Sigmoid colon (tissue), 7 donors: ENCODE measurements around the gene TUBGCP3. TPM values are rescaled to one million over a fixed set of nuclear protein-coding genes. Genes with fewer than 3 reads are reported as not detected.

Experiments used
- DNase-seq: peaks from one replicate; pipeline ENCODE4 v3.0.0-alpha.2; 2019
- H3K27ac ChIP-seq, 4 donors: fragments of 200-600 bp; sonication (generic); one replicate each; pipeline ENCODE4 v1.5.1; 2016 to 2019; ENCODE audit warnings: mild to moderate bottlenecking in 1 of 4
- H3K27me3 ChIP-seq, 3 donors: fragments of 200-600 bp; sonication (generic); one replicate each; pipeline ENCODE4 v1.5.1; 2019; ENCODE audit warnings: mild to moderate bottlenecking in 1 of 3
- H3K36me3 ChIP-seq, 4 donors: fragments of 200-600 bp; sonication (generic); one replicate each; pipeline ENCODE4 v1.5.1; 2016 to 2019
- H3K4me1 ChIP-seq, 4 donors: fragments of 200-600 bp; sonication (generic); one replicate each; pipeline ENCODE4 v1.5.1; 2017 to 2019
- H3K4me3 ChIP-seq, 4 donors: fragments of 200-600 bp; sonication (generic); one replicate each; pipeline ENCODE4 v1.5.1; 2017 to 2019; ENCODE audit warnings: mild to moderate bottlenecking in 2 of 4, moderate library complexity in 1 of 4
- H3K9me3 ChIP-seq, 4 donors: fragments of 200-600 bp in 3 of 4; sonication (generic) in 3 of 4; one replicate each; pipeline versions ENCODE4 v1.5.1 to v1.6.1; 2013 to 2019
- EP300 ChIP-seq, 4 donors: sonication (generic); formaldehyde crosslinking; IDR thresholded peaks; one replicate each; pipeline ENCODE4 v1.6.1; 2017; ENCODE audit warnings: antibody characterized with exemption in 4 of 4
- POLR2A ChIP-seq, 2 donors: fragments of 450-650 bp; IDR thresholded peaks; one replicate each; pipeline ENCODE4 v1.6.1; 2016; ENCODE audit warnings: antibody characterized with exemption in 2 of 2, mild to moderate bottlenecking in 2 of 2, moderate library complexity in 2 of 2
- POLR2AphosphoS5 ChIP-seq, 4 donors: sonication (generic); formaldehyde crosslinking; IDR thresholded peaks; one replicate each; pipeline ENCODE4 v1.6.1; 2017; ENCODE audit warnings: antibody characterized with exemption in 4 of 4
- WGBS, 2 donors: extraction: QIAGEN DNeasy Blood & Tissue Kit; methylation state at CpG; one replicate each; pipeline ENCODE4 v1.1.7; 2013; 5-methylcytosine and 5-hydroxymethylcytosine counted together
- intact Hi-C: fragments of 100-400 bp; cut with DNase I; formaldehyde crosslinking; loops from one replicate; pipeline ENCODE4 v1.15.1; 2023
- polyA plus RNA-seq, 3 donors: library from polyadenylated mRNA; stranded (reverse); fragments of 200-250 nt; gene quantifications; one replicate each; pipeline ENCODE4 v1.2.3, GENCODE V29; 2013
- total RNA-seq, 4 donors: library from RNA; depleted of rRNA; stranded (reverse); fragments of >200 nt; gene quantifications; one replicate each; pipeline ENCODE4 v1.1.0, GENCODE V29; 2016
- TF ChIP-seq, protein P1 (sequence below), 4 experiments: fragments of 450-650 bp in 3 of 4; fragments of 200-600 bp in 1 of 4; IDR thresholded peaks; one replicate each; pipeline ENCODE4 v1.5.1; 2016 to 2019; ENCODE audit warnings: antibody characterized with exemption in 4 of 4, mild to moderate bottlenecking in 3 of 4, moderate library complexity in 2 of 4
- donor health status: healthy with polysubstance abuse.
- donor health status: Bipolar disorder and iron deficiency.
- donor health status: healthy.

Gene TUBGCP3
- total and polyA plus RNA-seq, 7 donors = 7.2 to 33.5 (median 23.8) TPM

GRCh38 chr13:112576191-112576590, 11.8 kb downstream of the TUBGCP3 start:
- DNase-seq = no peak
- H3K27ac ChIP-seq = peak overlapping the region in 2 of 4 donors; percentile 62 to 78
- peaks cover 0 to 42% (median 30%) of the 10 kb centered on the region in 4 donors for H3K4me1 ChIP-seq
- H3K27me3 ChIP-seq = no peaks in the 10 kb centered on the region
- 84 to 88% methylated on average over 4 of the region's 4 CpGs for WGBS, 2 donors
- no peak overlapping the region for H3K4me3 ChIP-seq
- intact Hi-C loops = no loop called here
- no peaks in the 10 kb centered on the region for H3K9me3 ChIP-seq
- TF ChIP-seq EP300 (IDR thresholded peaks at IDR 0.05) (no peak), POLR2A (IDR thresholded peaks at IDR 0.05) (no peak), POLR2AphosphoS5 (IDR thresholded peaks at IDR 0.05) (no peak)
- TF ChIP-seq, protein P1, sequence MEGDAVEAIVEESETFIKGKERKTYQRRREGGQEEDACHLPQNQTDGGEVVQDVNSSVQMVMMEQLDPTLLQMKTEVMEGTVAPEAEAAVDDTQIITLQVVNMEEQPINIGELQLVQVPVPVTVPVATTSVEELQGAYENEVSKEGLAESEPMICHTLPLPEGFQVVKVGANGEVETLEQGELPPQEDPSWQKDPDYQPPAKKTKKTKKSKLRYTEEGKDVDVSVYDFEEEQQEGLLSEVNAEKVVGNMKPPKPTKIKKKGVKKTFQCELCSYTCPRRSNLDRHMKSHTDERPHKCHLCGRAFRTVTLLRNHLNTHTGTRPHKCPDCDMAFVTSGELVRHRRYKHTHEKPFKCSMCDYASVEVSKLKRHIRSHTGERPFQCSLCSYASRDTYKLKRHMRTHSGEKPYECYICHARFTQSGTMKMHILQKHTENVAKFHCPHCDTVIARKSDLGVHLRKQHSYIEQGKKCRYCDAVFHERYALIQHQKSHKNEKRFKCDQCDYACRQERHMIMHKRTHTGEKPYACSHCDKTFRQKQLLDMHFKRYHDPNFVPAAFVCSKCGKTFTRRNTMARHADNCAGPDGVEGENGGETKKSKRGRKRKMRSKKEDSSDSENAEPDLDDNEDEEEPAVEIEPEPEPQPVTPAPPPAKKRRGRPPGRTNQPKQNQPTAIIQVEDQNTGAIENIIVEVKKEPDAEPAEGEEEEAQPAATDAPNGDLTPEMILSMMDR (IDR thresholded peaks at IDR 0.05) = no peak
- no peaks in the 10 kb centered on the region for H3K36me3 ChIP-seq

DNA sequence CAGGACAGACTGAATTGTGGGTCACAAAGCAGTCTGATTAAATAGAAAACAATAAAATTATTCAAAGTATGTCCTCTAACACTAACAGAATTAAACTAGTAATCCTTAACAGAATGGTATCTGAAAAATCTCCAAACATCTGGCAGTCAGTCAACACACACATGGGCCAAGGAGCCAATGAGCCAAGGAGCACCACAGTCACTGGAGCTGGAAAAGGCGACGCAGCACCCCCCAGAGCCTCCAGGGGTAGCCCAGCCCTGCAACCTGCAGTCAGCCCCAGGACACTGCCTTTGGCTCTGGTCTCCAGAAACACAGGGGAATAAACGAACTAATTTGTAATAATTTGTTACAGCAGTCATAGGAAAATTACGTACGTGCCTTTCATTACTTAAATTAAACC, 12.3 kb downstream of the TUBGCP3 start:
- WGBS, 2 donors = 85 to 92% methylated on average over 5 of the region's 5 CpGs
- Histone ChIP-seq H3K27me3 (no peaks in the 10 kb centered on the region), H3K4me3 (peak overlapping the region in 1 of 4 donors; percentile 9), H3K4me1 (peaks cover 0 to 42% (median 28%) of the 10 kb centered on the region in 4 donors), H3K36me3 (no peaks in the 10 kb centered on the region), H3K27ac (peak overlapping the region in 3 of 4 donors; percentile 29 to 78 (median 62)), H3K9me3 (no peaks in the 10 kb centered on the region)
- intact Hi-C loops = no loop called here
- TF ChIP-seq POLR2AphosphoS5 (IDR thresholded peaks at IDR 0.05) (no peak), POLR2A (IDR thresholded peaks at IDR 0.05) (no peak), EP300 (IDR thresholded peaks at IDR 0.05) (no peak)
- TF ChIP-seq, protein P1 (IDR thresholded peaks at IDR 0.05) = no peak
- DNase-seq = no peak

DNA sequence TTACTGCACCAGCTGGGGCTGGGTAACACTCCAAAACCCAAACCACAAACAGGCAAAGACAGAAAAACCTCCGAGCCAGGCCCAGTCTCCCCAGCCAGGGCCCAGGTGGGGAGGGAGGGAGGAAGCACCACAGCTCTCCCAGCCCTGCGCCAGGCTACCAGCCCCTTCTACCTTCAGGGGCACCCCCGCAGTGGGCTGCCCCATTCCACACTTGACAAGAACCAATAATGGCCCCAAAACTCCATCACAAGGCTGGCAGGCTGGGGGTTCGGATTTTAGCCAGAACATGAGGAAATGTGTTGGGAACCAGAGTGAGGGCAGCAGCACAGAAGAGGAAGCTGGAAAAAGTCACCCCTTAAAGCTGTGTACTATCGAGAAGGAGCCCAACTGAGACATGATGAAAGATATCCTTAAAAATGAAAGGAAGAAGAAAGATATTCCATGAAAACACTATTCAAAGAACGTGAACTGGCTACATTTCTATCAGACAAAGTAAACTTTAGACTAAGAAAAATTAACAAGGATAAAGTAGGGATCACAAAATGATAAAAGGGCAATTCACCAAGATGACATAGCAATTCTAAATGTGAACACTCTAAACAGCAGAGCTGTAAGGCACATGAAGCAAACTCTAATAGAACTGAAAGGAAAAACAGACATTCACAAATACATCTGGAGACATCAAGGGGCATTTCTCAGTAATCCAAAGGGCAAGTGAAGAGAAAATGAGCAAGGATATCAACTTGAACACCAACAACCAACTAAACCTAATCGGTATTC, 12.9 kb downstream of the TUBGCP3 start:
- Histone ChIP-seq H3K36me3 (no peaks in the 10 kb centered on the region), H3K27me3 (no peaks in the 10 kb centered on the region), H3K4me1 (peaks cover 0 to 43% (median 28%) of the 10 kb centered on the region in 4 donors), H3K4me3 (peak overlapping the region in 1 of 4 donors; percentile 9), H3K9me3 (no peaks in the 10 kb centered on the region), H3K27ac (peak overlapping the region in 3 of 4 donors; percentile 29 to 78 (median 62))
- intact Hi-C loops = no loop called here
- TF ChIP-seq EP300 (IDR thresholded peaks at IDR 0.05) = no peak
- no peak for DNase-seq
- WGBS, 2 donors = 58 to 84% methylated on average over 7 of the region's 7 CpGs

GRCh38 chr13:112574416-112574815, 13.5 kb downstream of the TUBGCP3 start:
- Histone ChIP-seq H3K27me3 (no peaks in the 10 kb centered on the region), H3K36me3 (no peaks in the 10 kb centered on the region), H3K4me1 (peaks cover 0 to 47% (median 28%) of the 10 kb centered on the region in 4 donors), H3K27ac (peak overlapping the region in 2 of 4 donors; percentile 62 to 78), H3K4me3 (no peak overlapping the region), H3K9me3 (no peaks in the 10 kb centered on the region)
- 68 to 78% methylated on average over 1 of the region's 1 CpG for WGBS, 2 donors
- TF ChIP-seq POLR2AphosphoS5 (IDR thresholded peaks at IDR 0.05) (no peak), POLR2A (IDR thresholded peaks at IDR 0.05) (no peak), EP300 (IDR thresholded peaks at IDR 0.05) (no peak)
- TF ChIP-seq, protein P1 (IDR thresholded peaks at IDR 0.05) = no peak
- intact Hi-C loops = no loop called here
- DNase-seq = no peak

- intact Hi-C loops = no loop called here
- Histone ChIP-seq H3K27ac (peak overlapping the region in 1 of 4 donors; percentile 78), H3K4me1 (peaks cover 0 to 47% (median 28%) of the 10 kb centered on the region in 4 donors), H3K4me3 (no peak overlapping the region), H3K27me3 (no peaks in the 10 kb centered on the region), H3K36me3 (peaks cover 0 to 3% (median under 1%) of the 10 kb centered on the region in 4 donors), H3K9me3 (no peaks in the 10 kb centered on the region)
- no peak for DNase-seq
- TF ChIP-seq POLR2AphosphoS5 (IDR thresholded peaks at IDR 0.05) = no peak
- TF ChIP-seq, protein P1 (IDR thresholded peaks at IDR 0.05) = no peak
- TF ChIP-seq EP300 (IDR thresholded peaks at IDR 0.05) = no peak
- 87 to 93% methylated on average over 2 of the region's 2 CpGs for WGBS, 2 donors
Measured at GRCh38 chr13:112573710-112574109, 14.2 kb downstream of the TUBGCP3 start.
